ENCODE data around the gene FAF2. TPM values are rescaled to one million over a fixed set of nuclear protein-coding genes. Genes with fewer than 3 reads are reported as not detected.

Gene FAF2
- total RNA-seq, 1 experiment from 2014 or later: 53.2 TPM

GRCh38 chr5:176415240-176415951 lies 32.8 kb upstream of the FAF2 start:
- H3K4me1 ChIP-seq (ENCODE audit: insufficient read depth, low read length, poor library complexity, severe bottlenecking): peaks cover 6% of the 10 kb centered on the region
- H3K27ac ChIP-seq (ENCODE audit: low read depth, low read length, poor library complexity, severe bottlenecking): peak overlapping the region; percentile 73
- peak overlapping the region; percentile 82 for H3K4me3 ChIP-seq (ENCODE audit: low read depth, low read length, poor library complexity, severe bottlenecking)
- no peaks in the 10 kb centered on the region for H3K27me3 ChIP-seq (replicated peaks; ENCODE audit: insufficient read depth, low read depth, low read length, poor library complexity)
- BruUV-seq (replicated peaks): no TSS peak
- H3K9me3 ChIP-seq (ENCODE audit: low read depth, low read length, poor library complexity, severe bottlenecking): no peaks in the 10 kb centered on the region
- TF ChIP-seq EZH2 (IDR thresholded peaks at IDR 0.05; ENCODE audit: borderline replicate concordance, low read depth, low read length, poor library complexity, severe bottlenecking): no peak
- TF ChIP-seq CTCF (conservative IDR thresholded peaks at IDR 0.05; ENCODE audit: low read depth, low read length): no peak
- DNase-seq (ENCODE audit: low spot score): no peak
- no peaks in the 10 kb centered on the region for H3K36me3 ChIP-seq (ENCODE audit: insufficient read depth, low read length, poor library complexity, severe bottlenecking)
- ChIA-PET CTCF (no interaction called here), POLR2A (ENCODE audit: low non-redundant PET) (no interaction called here)
- intact Hi-C loops (cut with micrococcal nuclease; ENCODE audit: unreplicated experiment): loop anchor here (5.0 kb wide), 2 partner anchors 157 to 202 kb away; no protein-coding TSS in a partner anchor

GRCh38 chr5:176415952-176416924 lies 31.9 kb upstream of the FAF2 start, which contains the start of gene CLTB:
Gene CLTB, minus strand, starts transcription at chr5:176416539. Its CDS starts 176 bp downstream, at chr5:176416363.
- peak; percentile 77 for DNase-seq (ENCODE audit: low spot score)
- peak; percentile 32; the same call in 1 of the 2 replicates for TF ChIP-seq CTCF (conservative IDR thresholded peaks at IDR 0.05; ENCODE audit: low read depth, low read length)
- no peak for TF ChIP-seq EZH2 (IDR thresholded peaks at IDR 0.05; ENCODE audit: borderline replicate concordance, low read depth, low read length, poor library complexity, severe bottlenecking)
- intact Hi-C loops (cut with micrococcal nuclease; ENCODE audit: unreplicated experiment): loop anchor here (5.0 kb wide), 2 partner anchors 156 to 201 kb away; no protein-coding TSS in a partner anchor
- Histone ChIP-seq H3K36me3 (ENCODE audit: insufficient read depth, low read length, poor library complexity, severe bottlenecking) (no peaks in the 10 kb centered on the region), H3K4me1 (ENCODE audit: insufficient read depth, low read length, poor library complexity, severe bottlenecking) (peaks cover 6% of the 10 kb centered on the region), H3K27me3 (replicated peaks; ENCODE audit: insufficient read depth, low read depth, low read length, poor library complexity) (no peaks in the 10 kb centered on the region), H3K27ac (ENCODE audit: low read depth, low read length, poor library complexity, severe bottlenecking) (peak within 1 kb of the TSS; percentile 73), H3K4me3 (ENCODE audit: low read depth, low read length, poor library complexity, severe bottlenecking) (peak within 1 kb of the TSS; percentile 82), H3K9me3 (ENCODE audit: low read depth, low read length, poor library complexity, severe bottlenecking) (no peaks in the 10 kb centered on the region)
- ChIA-PET POLR2A (ENCODE audit: low non-redundant PET) (no interaction called here), CTCF (interaction anchor here (0.6 to 0.8 kb wide), 2 partner anchors 32 to 86 kb away, joined by 3 to 5 read pairs; no protein-coding TSS in a partner anchor)
- no TSS peak for BruUV-seq (replicated peaks)

GRCh38 chr5:176416965-176417364 lies 31.2 kb upstream of the FAF2 start:
- no peak for DNase-seq (ENCODE audit: low spot score)
- H3K36me3 ChIP-seq (ENCODE audit: insufficient read depth, low read length, poor library complexity, severe bottlenecking): no peaks in the 10 kb centered on the region
- ChIA-PET CTCF (interaction anchor here (0.6 to 0.8 kb wide), 2 partner anchors 31 to 85 kb away, joined by 3 to 5 read pairs; no protein-coding TSS in a partner anchor), POLR2A (ENCODE audit: low non-redundant PET) (no interaction called here)
- peak overlapping the region; percentile 82 for H3K4me3 ChIP-seq (ENCODE audit: low read depth, low read length, poor library complexity, severe bottlenecking)
- H3K4me1 ChIP-seq (ENCODE audit: insufficient read depth, low read length, poor library complexity, severe bottlenecking): peaks cover 6% of the 10 kb centered on the region
- no peak overlapping the region for H3K27ac ChIP-seq (ENCODE audit: low read depth, low read length, poor library complexity, severe bottlenecking)
- TF ChIP-seq CTCF (conservative IDR thresholded peaks at IDR 0.05; ENCODE audit: low read depth, low read length): no peak
- TF ChIP-seq EZH2 (IDR thresholded peaks at IDR 0.05; ENCODE audit: borderline replicate concordance, low read depth, low read length, poor library complexity, severe bottlenecking): no peak
- no peaks in the 10 kb centered on the region for H3K9me3 ChIP-seq (ENCODE audit: low read depth, low read length, poor library complexity, severe bottlenecking)
- no TSS peak for BruUV-seq (replicated peaks)
- H3K27me3 ChIP-seq (replicated peaks; ENCODE audit: insufficient read depth, low read depth, low read length, poor library complexity): no peaks in the 10 kb centered on the region
- intact Hi-C loops (cut with micrococcal nuclease; ENCODE audit: unreplicated experiment): loop anchor here (5.0 kb wide), 2 partner anchors 155 to 200 kb away; no protein-coding TSS in a partner anchor

All from A673 (cell line).